GM12891 (cell line): ENCODE results near the gene CAMSAP2.

Source experiments
- POLR2A ChIP-seq: IDR thresholded peaks from 2 replicates; pipeline ENCODE4 v1.6.1; 2011; ENCODE audit warnings: low read depth, low read length, control low read depth
- POLR2AphosphoS5 ChIP-seq: IDR thresholded peaks from 2 replicates; pipeline ENCODE4 v1.6.1; 2011; ENCODE audit warnings: low read depth, low read length, control low read depth

DNA sequence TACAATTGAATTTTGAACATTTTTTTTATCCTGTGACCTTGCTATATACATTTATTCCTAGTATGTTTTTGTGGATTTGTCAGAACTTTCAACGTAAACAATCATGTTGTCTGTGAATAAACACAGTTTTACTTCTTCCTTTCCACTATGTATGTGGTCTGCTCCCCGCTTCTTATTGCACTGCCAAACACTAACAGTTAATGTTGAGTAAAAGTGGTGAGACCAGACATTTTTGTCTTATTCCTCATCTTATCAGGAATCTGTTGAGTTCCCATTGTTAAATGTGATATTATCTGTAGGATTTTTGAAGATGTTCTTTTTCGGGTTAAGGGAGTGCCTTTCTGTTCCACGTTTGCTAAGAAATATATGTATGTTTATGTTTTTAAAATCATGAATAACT, 45.9 kb downstream of the CAMSAP2 start:
- no peak for TF ChIP-seq POLR2A
- TF ChIP-seq POLR2AphosphoS5, result no peak
